Astrocyte (in vitro differentiated cells and primary cell): ENCODE measurements around the gene PMP22. TPM values are rescaled to one million over a fixed set of nuclear protein-coding genes. Genes with fewer than 3 reads are reported as not detected.

ENCODE experiments used
- DNase-seq: peaks from one replicate; pipeline ENCODE4 v3.0.0-alpha.2; 2010; ENCODE audit warnings: low read depth
- FAIRE-seq: peaks from 2 replicates; lab custom pipeline; 2011; peaks lifted over from hg19 to GRCh38; lab: Jason Lieb, UNC
- H2AFZ ChIP-seq: 2 replicates; pipeline ENCODE4 v1.6.0; 2012; ENCODE audit warnings: low read depth, low read length, inconsistent platforms
- H3K27ac ChIP-seq: 2 replicates; pipeline ENCODE4 v1.5.1; 2011; ENCODE audit warnings: low read depth, low read length, inconsistent platforms
- H3K27me3 ChIP-seq: 2 replicates; pipeline ENCODE4 v1.6.0; 2011; ENCODE audit warnings: low read length, inconsistent platforms; ENCODE audit not compliant: insufficient read depth
- H3K36me3 ChIP-seq: 2 replicates; pipeline ENCODE4 v1.5.1; 2011; ENCODE audit warnings: low read length, inconsistent platforms; ENCODE audit not compliant: insufficient read depth
- H3K4me1 ChIP-seq: 2 replicates; pipeline ENCODE4 v1.5.1; 2011; ENCODE audit warnings: low read length, inconsistent platforms; ENCODE audit not compliant: insufficient read depth
- H3K4me2 ChIP-seq: 2 replicates; pipeline ENCODE4 v1.6.0; 2012; ENCODE audit warnings: low read length, inconsistent platforms
- H3K4me3 ChIP-seq: 2 replicates; pipeline ENCODE4 v1.5.1; 2011; ENCODE audit warnings: low read depth, mild to moderate bottlenecking, low read length, inconsistent platforms; ENCODE audit not compliant: insufficient read depth
- H3K79me2 ChIP-seq: 2 replicates; pipeline ENCODE4 v1.6.0; 2012; ENCODE audit warnings: mild to moderate bottlenecking, low read length, inconsistent platforms; ENCODE audit not compliant: insufficient read depth
- H3K9ac ChIP-seq: 2 replicates; pipeline ENCODE4 v1.6.0; 2012; ENCODE audit warnings: mild to moderate bottlenecking, low read length, inconsistent platforms
- H3K9me3 ChIP-seq: 2 replicates; pipeline ENCODE4 v1.5.1; 2012; ENCODE audit warnings: low read depth, mild to moderate bottlenecking, low read length, inconsistent platforms; ENCODE audit not compliant: insufficient read depth
- H4K20me1 ChIP-seq: 2 replicates; pipeline ENCODE4 v1.6.0; 2012; ENCODE audit warnings: low read length, inconsistent platforms; ENCODE audit not compliant: insufficient read depth
- H3K27ac Mint-ChIP-seq: one replicate; pipeline ENCODE4 v1.8.0; 2021; ENCODE audit warnings: mild to moderate bottlenecking, mixed read lengths; ENCODE audit not compliant: unreplicated experiment
- H3K27me3 Mint-ChIP-seq: one replicate; pipeline ENCODE4 v1.8.0; 2021; ENCODE audit warnings: low read depth, mixed read lengths; ENCODE audit not compliant: unreplicated experiment
- H3K36me3 Mint-ChIP-seq: one replicate; pipeline ENCODE4 v1.8.0; 2021; ENCODE audit warnings: low read depth, mixed read lengths; ENCODE audit not compliant: unreplicated experiment
- H3K4me1 Mint-ChIP-seq: one replicate; pipeline ENCODE4 v1.8.0; 2021; ENCODE audit warnings: low read depth, mixed read lengths; ENCODE audit not compliant: unreplicated experiment
- H3K4me3 Mint-ChIP-seq: one replicate; pipeline ENCODE4 v1.8.0; 2021; ENCODE audit warnings: mild to moderate bottlenecking, moderate library complexity, mixed read lengths; ENCODE audit not compliant: unreplicated experiment
- H3K9me3 Mint-ChIP-seq: one replicate; pipeline ENCODE4 v1.8.0; 2021; ENCODE audit warnings: mild to moderate bottlenecking, mixed read lengths; ENCODE audit not compliant: unreplicated experiment
- EZH2 ChIP-seq: IDR thresholded peaks from 2 replicates; pipeline ENCODE4 v1.6.1; 2012; ENCODE audit warnings: mild to moderate bottlenecking, low read length, inconsistent platforms; ENCODE audit not compliant: insufficient read depth
- total RNA-seq: library from RNA; stranded (reverse); gene quantifications from 2 replicates; pipeline ENCODE4 v1.2.1, GENCODE V29; 2021
- TF ChIP-seq, protein P1 (sequence below): IDR thresholded peaks from 2 replicates; pipeline ENCODE4 v1.5.1; 2011; ENCODE audit warnings: low read depth, mild to moderate bottlenecking, inconsistent platforms, low read length, moderate library complexity; ENCODE audit not compliant: insufficient read depth

Gene PMP22
- total RNA-seq, 1 donor from 2014 or later, result 41.7 TPM

DNA sequence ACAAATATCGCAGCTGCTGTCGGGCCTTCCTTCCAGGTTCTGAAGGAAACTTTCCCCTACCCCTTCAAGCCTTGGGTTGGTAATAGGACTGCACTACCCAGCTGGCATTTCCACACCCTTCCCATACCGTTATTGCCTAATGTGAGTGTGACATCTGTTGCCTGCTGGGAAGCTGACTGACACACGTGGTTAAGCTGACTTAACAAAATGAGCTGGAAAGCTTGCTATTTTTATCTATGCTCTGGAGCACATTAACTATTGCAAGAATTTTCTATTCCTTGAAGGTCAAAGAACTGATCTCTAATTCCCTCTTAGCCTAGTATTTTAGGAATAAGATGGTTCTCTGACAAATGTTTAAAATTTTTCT is 79.5 kb downstream of the PMP22 start:
- peak overlapping the region; percentile 34 for H3K27ac Mint-ChIP-seq
- no peaks in the 10 kb centered on the region for H3K27me3 ChIP-seq
- no peak overlapping the region for H2AFZ ChIP-seq
- no peak overlapping the region for H3K4me3 ChIP-seq
- no peaks in the 10 kb centered on the region for H3K36me3 ChIP-seq
- no peak overlapping the region for H3K4me2 ChIP-seq
- no peak overlapping the region for H3K9ac ChIP-seq
- no peaks in the 10 kb centered on the region for H3K9me3 ChIP-seq
- DNase-seq (peak; percentile 26), FAIRE-seq (peak; percentile 47)
- no peaks in the 10 kb centered on the region for H3K36me3 Mint-ChIP-seq
- H4K20me1 ChIP-seq, result no peaks in the 10 kb centered on the region
- H3K79me2 ChIP-seq, result no peaks in the 10 kb centered on the region
- TF ChIP-seq, protein P1, sequence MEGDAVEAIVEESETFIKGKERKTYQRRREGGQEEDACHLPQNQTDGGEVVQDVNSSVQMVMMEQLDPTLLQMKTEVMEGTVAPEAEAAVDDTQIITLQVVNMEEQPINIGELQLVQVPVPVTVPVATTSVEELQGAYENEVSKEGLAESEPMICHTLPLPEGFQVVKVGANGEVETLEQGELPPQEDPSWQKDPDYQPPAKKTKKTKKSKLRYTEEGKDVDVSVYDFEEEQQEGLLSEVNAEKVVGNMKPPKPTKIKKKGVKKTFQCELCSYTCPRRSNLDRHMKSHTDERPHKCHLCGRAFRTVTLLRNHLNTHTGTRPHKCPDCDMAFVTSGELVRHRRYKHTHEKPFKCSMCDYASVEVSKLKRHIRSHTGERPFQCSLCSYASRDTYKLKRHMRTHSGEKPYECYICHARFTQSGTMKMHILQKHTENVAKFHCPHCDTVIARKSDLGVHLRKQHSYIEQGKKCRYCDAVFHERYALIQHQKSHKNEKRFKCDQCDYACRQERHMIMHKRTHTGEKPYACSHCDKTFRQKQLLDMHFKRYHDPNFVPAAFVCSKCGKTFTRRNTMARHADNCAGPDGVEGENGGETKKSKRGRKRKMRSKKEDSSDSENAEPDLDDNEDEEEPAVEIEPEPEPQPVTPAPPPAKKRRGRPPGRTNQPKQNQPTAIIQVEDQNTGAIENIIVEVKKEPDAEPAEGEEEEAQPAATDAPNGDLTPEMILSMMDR, result no peak
- no peaks in the 10 kb centered on the region for H3K4me1 ChIP-seq
- H3K4me3 Mint-ChIP-seq, result no peak overlapping the region
- H3K4me1 Mint-ChIP-seq, result peaks cover 9% of the 10 kb centered on the region
- H3K27me3 Mint-ChIP-seq, result no peaks in the 10 kb centered on the region
- no peak overlapping the region for H3K27ac ChIP-seq
- H3K9me3 Mint-ChIP-seq, result no peaks in the 10 kb centered on the region

DNA sequence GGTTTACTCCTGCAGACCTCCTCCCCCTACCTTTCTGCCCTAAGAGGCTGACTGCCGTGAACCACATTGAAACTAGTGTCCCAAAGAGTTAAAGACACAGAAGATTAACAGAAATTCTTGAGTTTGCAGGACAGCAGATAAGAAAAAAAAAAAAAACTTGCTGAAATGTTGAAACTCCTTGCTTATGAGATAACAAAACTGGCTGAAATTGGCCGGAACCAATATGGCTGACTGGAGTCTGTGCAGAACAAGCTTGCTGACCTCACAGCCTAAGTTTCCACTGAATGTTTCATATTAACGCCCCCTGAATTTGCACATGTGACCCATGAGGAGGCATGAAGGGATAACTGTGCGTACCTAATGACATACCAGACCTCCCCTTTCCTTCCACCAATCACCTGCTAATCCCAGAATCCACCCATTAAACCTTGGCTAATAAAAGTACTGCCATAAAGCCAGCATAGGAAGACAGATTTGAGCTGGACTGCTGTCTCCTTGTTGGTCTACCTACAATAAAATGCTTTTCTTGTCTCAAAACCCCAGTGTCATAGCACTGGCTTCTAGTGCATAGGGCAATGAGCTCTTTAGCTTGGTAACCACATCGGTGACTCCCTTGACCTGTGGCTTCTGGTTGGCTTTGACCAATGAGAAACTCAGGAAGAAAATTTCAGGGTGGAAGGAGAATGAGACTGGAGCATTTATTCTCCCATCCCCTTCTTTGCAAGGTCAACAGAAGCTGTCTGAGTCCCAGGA is 80.1 kb downstream of the PMP22 start:
- H2AFZ ChIP-seq, result no peak overlapping the region
- H3K36me3 ChIP-seq, result no peaks in the 10 kb centered on the region
- FAIRE-seq (no peak), DNase-seq (no peak)
- H3K79me2 ChIP-seq, result no peaks in the 10 kb centered on the region
- H3K4me2 ChIP-seq, result no peak overlapping the region
- no peaks in the 10 kb centered on the region for H3K36me3 Mint-ChIP-seq
- H3K4me1 Mint-ChIP-seq, result peaks cover 9% of the 10 kb centered on the region
- TF ChIP-seq EZH2, result no peak
- H3K27me3 Mint-ChIP-seq, result no peaks in the 10 kb centered on the region
- no peaks in the 10 kb centered on the region for H3K9me3 ChIP-seq
- peaks cover 2% of the 10 kb centered on the region for H3K27me3 ChIP-seq
- no peak overlapping the region for H3K9ac ChIP-seq
- no peaks in the 10 kb centered on the region for H3K9me3 Mint-ChIP-seq
- no peak overlapping the region for H3K4me3 ChIP-seq
- H3K27ac Mint-ChIP-seq, result peak overlapping the region; percentile 34
- no peak overlapping the region for H3K27ac ChIP-seq
- H3K4me3 Mint-ChIP-seq, result no peak overlapping the region
- H3K4me1 ChIP-seq, result no peaks in the 10 kb centered on the region
- no peaks in the 10 kb centered on the region for H4K20me1 ChIP-seq

DNA sequence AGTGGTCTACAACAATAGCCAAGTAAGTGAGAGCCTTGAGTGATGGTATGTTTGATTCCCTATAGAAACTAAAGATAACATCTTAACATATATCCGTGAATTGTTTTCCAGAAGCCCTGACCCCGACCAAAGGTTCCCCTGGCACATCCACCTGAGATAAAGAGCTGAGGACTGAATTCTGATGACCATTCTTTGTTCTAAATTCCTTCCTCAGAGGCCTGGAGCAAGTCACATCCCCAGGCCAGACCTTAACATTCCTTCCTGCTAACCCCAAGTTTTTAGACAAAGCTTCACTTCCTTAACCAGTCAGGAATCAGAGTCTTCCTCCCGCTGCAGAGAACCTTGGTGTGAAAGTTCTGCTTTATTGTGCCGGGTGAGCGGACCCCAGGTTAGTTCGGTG is 83.3 kb downstream of the PMP22 start:
- no peaks in the 10 kb centered on the region for H4K20me1 ChIP-seq

More for the DNA sequence above, 83.3 kb downstream of the PMP22 start:
- Mint-ChIP-seq H3K36me3 (no peaks in the 10 kb centered on the region), H3K27ac (no peak overlapping the region), H3K9me3 (no peaks in the 10 kb centered on the region), H3K4me3 (no peak overlapping the region), H3K4me1 (peaks cover 9% of the 10 kb centered on the region), H3K27me3 (no peaks in the 10 kb centered on the region)
- H3K4me2 ChIP-seq, result no peak overlapping the region
- FAIRE-seq (no peak), DNase-seq (no peak)
- H3K79me2 ChIP-seq, result no peaks in the 10 kb centered on the region
- no peaks in the 10 kb centered on the region for H3K4me1 ChIP-seq
- no peak overlapping the region for H3K9ac ChIP-seq
- no peak overlapping the region for H3K4me3 ChIP-seq
- H3K27ac ChIP-seq, result no peak overlapping the region
- H3K36me3 ChIP-seq, result no peaks in the 10 kb centered on the region
- H2AFZ ChIP-seq, result no peak overlapping the region
- no peaks in the 10 kb centered on the region for H3K9me3 ChIP-seq
- H3K27me3 ChIP-seq, result peaks cover 2% of the 10 kb centered on the region
- TF ChIP-seq, protein P1, result no peak
- no peak for TF ChIP-seq EZH2
